SK-N-SH (cell line): ENCODE measurements around the gene TRIP4. TPM values are rescaled to one million over a fixed set of nuclear protein-coding genes. Genes with fewer than 3 reads are reported as not detected.

Experiments used
- CTCF ChIA-PET: fragments of 300-600, 350-600 bp; formaldehyde crosslinking; extraction: SDS; loops from one replicate; lab custom pipeline; 2021; lab: Yijun Ruan, JAX
- POLR2A ChIA-PET: fragments of 350-600 bp; sonication (Branson Sonifier 250); formaldehyde crosslinking; extraction: SDS; loops from one replicate; lab custom pipeline; 2020; ENCODE audit warnings: antibody characterized with exemption, inconsistent platforms; lab: Yijun Ruan, JAX
- DNase-seq: peaks from one replicate; pipeline ENCODE4 v3.0.0; 2012
- H2AFZ ChIP-seq: fragments of 200-600 bp; sonication (generic); 2 replicates; pipeline ENCODE4 v1.8.1; 2016; ENCODE audit warnings: antibody characterized with exemption, mild to moderate bottlenecking, low read depth
- H3F3A ChIP-seq: fragments of 200-600 bp; sonication (generic); replicated peaks from 2 replicates; pipeline ENCODE3; 2016; ENCODE audit warnings: antibody characterized with exemption, mild to moderate bottlenecking; ENCODE audit not compliant: insufficient read depth
- H3K27ac ChIP-seq, 2 experiments: fragments of 200-500 bp in 1 of 2; fragments of 200-600 bp in 1 of 2; sonication (Bioruptor generic) in 1 of 2; sonication (generic), shearing (Covaris generic) in 1 of 2; 2 replicates each; pipeline versions ENCODE4 v1.5.1 to v1.6.1; 2014 to 2016; ENCODE audit warnings: low read depth in 2 of 2, inconsistent platforms in 1 of 2, low read length in 1 of 2, mild to moderate bottlenecking in 1 of 2, mixed read lengths in 1 of 2
- H3K27me3 ChIP-seq: fragments of 200-600 bp; sonication (generic), shearing (Covaris generic); 2 replicates; pipeline ENCODE4 v1.6.1; 2016; ENCODE audit warnings: mixed run types; ENCODE audit not compliant: insufficient read depth
- H3K36me3 ChIP-seq, 2 experiments: fragments of 200-500 bp in 1 of 2; fragments of 200-600 bp in 1 of 2; sonication (Bioruptor generic) in 1 of 2; sonication (generic) in 1 of 2; replicated peaks in 1 of 2; 2 replicates each; pipeline versions ENCODE3 to v1.5.1; 2014 to 2016; ENCODE audit warnings: low read length in 1 of 2, mild to moderate bottlenecking in 1 of 2; ENCODE audit not compliant: insufficient read depth in 2 of 2, control insufficient read depth in 1 of 2
- H3K4me1 ChIP-seq, 2 experiments: fragments of 200-500 bp in 1 of 2; fragments of 200-600 bp in 1 of 2; sonication (Bioruptor generic) in 1 of 2; sonication (generic), shearing (Covaris generic) in 1 of 2; 2 replicates each; pipeline versions ENCODE4 v1.5.1 to v1.6.1; 2014 to 2016; ENCODE audit warnings: low read depth in 1 of 2, low read length in 1 of 2, mixed run types in 1 of 2; ENCODE audit not compliant: insufficient read depth in 2 of 2, control insufficient read depth in 1 of 2
- H3K4me2 ChIP-seq: fragments of 200-600 bp; sonication (generic), shearing (Covaris generic); 2 replicates; pipeline ENCODE4 v1.6.1; 2017; ENCODE audit warnings: mixed run types
- H3K4me3 ChIP-seq, 2 experiments: fragments of 200-500 bp in 1 of 2; fragments of 200-600 bp in 1 of 2; sonication (Bioruptor generic) in 1 of 2; sonication (generic), shearing (Covaris generic) in 1 of 2; 2 replicates each; pipeline versions ENCODE4 v1.5.1 to v1.8.1; 2014 to 2016; ENCODE audit warnings: low read depth in 2 of 2, inconsistent platforms in 1 of 2, low read length in 1 of 2, mild to moderate bottlenecking in 1 of 2, mixed read lengths in 1 of 2, moderate library complexity in 1 of 2
- H3K79me2 ChIP-seq: fragments of 200-600 bp; sonication (generic); 2 replicates; pipeline ENCODE4 v1.8.1; 2017; ENCODE audit warnings: mild to moderate bottlenecking; ENCODE audit not compliant: insufficient read depth
- H3K9ac ChIP-seq: fragments of 200-600 bp; sonication (generic); 2 replicates; pipeline ENCODE4 v1.6.1; 2017; ENCODE audit warnings: mixed run types
- H3K9me2 ChIP-seq: fragments of 200-600 bp; sonication (generic); 2 replicates; pipeline ENCODE4 v1.6.1; 2017; ENCODE audit warnings: mixed run types
- H3K9me3 ChIP-seq: fragments of 200-600 bp; sonication (generic); 2 replicates; pipeline ENCODE4 v1.6.1; 2017; ENCODE audit warnings: mixed run types, mild to moderate bottlenecking, moderate library complexity
- H4K20me1 ChIP-seq: fragments of 200-600 bp; sonication (generic); 2 replicates; pipeline ENCODE4 v1.6.1; 2017; ENCODE audit warnings: mild to moderate bottlenecking, mixed run types; ENCODE audit not compliant: insufficient read depth
- ELF1 ChIP-seq: IDR thresholded peaks from 2 replicates; pipeline ENCODE4 v1.4.0; 2012
- EZH2phosphoT487 ChIP-seq: fragments of 200-600 bp; sonication (generic); IDR thresholded peaks from 2 replicates; pipeline ENCODE4 v1.6.1; 2017; ENCODE audit warnings: low read depth, mixed run types, mild to moderate bottlenecking, antibody characterized with exemption, moderate library complexity, borderline replicate concordance
- FOXM1 ChIP-seq: IDR thresholded peaks from 2 replicates; pipeline ENCODE4 v1.4.0; 2012; ENCODE audit warnings: low read depth, mild to moderate bottlenecking
- MAX ChIP-seq: IDR thresholded peaks from 2 replicates; pipeline ENCODE4 v1.4.0; 2012; ENCODE audit warnings: low read depth
- MXI1 ChIP-seq: IDR thresholded peaks from 2 replicates; pipeline ENCODE4 v1.6.1; 2012; ENCODE audit warnings: mild to moderate bottlenecking, low read depth, low read length, improper control_type of control experiment
- NFIC ChIP-seq: IDR thresholded peaks from 2 replicates; pipeline ENCODE4 v1.4.0; 2012; ENCODE audit warnings: borderline replicate concordance
- PBX3 ChIP-seq: IDR thresholded peaks from 2 replicates; pipeline ENCODE4; 2012
- RCOR1 ChIP-seq: fragments of 150-350 bp; IDR thresholded peaks from 2 replicates; pipeline ENCODE4 v1.6.1; 2017; ENCODE audit warnings: antibody characterized with exemption, low read length
- RXRA ChIP-seq: IDR thresholded peaks from 2 replicates; pipeline ENCODE4 v1.4.0; 2012; ENCODE audit warnings: low read depth, mild to moderate bottlenecking, borderline replicate concordance
- TAF1 ChIP-seq: IDR thresholded peaks from 2 replicates; pipeline ENCODE4 v1.6.1; 2012; ENCODE audit warnings: low read depth, mild to moderate bottlenecking, low read length, moderate library complexity, borderline replicate concordance
- TEAD4 ChIP-seq: IDR thresholded peaks from 2 replicates; pipeline ENCODE4 v1.4.0; 2012; ENCODE audit warnings: mild to moderate bottlenecking, borderline replicate concordance; ENCODE audit not compliant: insufficient read depth
- YY1 ChIP-seq: IDR thresholded peaks from 2 replicates; pipeline ENCODE4 v1.4.0; 2012; ENCODE audit warnings: low read depth, mild to moderate bottlenecking
- polyA plus RNA-seq, 3 experiments: library from polyadenylated mRNA; depleted of rRNA; stranded (reverse); fragments of >200 nt; gene quantifications; 2 replicates each; pipeline ENCODE4 v1.2.3, GENCODE V29; 2012
- TF ChIP-seq, protein P1 (sequence below): IDR thresholded peaks from 2 replicates; pipeline ENCODE4 v1.4.0; 2012; ENCODE audit warnings: low read depth, borderline replicate concordance
- TF ChIP-seq, protein P2 (sequence below): fragments of 200-600 bp; sonication (generic); IDR thresholded peaks from 2 replicates; pipeline ENCODE4 v1.6.1; 2017; ENCODE audit warnings: antibody characterized with exemption, mild to moderate bottlenecking, moderate library complexity
- TF ChIP-seq, protein P3 (sequence below): IDR thresholded peaks from 2 replicates; pipeline ENCODE4 v1.4.0; 2012; ENCODE audit warnings: low read depth, borderline replicate concordance

TRIP4 gene
- polyA plus RNA-seq, 1 of the 3 experiments (the other 2 are of a cell fraction) = 14.5 TPM

GRCh38 chr15:64483749-64484148 lies 96.1 kb downstream of the TRIP4 start:
- Histone ChIP-seq H3K9me2 (no peaks in the 10 kb centered on the region), H3K36me3 (peaks cover 0 to 21% of the 10 kb centered on the region in 2 experiments), H3K9ac (no peak overlapping the region), H3K79me2 (peaks cover 92% of the 10 kb centered on the region), H3F3A (peaks cover 4% of the 10 kb centered on the region), H3K27me3 (no peaks in the 10 kb centered on the region), H3K9me3 (no peaks in the 10 kb centered on the region), H4K20me1 (peaks cover 8% of the 10 kb centered on the region), H3K4me1 (no peaks in the 10 kb centered on the region; a peak in 1 of 4 replicates), H3K27ac (no peak overlapping the region), H3K4me2 (no peak overlapping the region), H3K4me3 (no peak overlapping the region), H2AFZ (no peak overlapping the region)
- ChIA-PET POLR2A (interaction anchor here (0.7 kb wide), 1 partner anchor 215 kb away, joined by 4 read pairs; no protein-coding TSS in a partner anchor), CTCF (no interaction called here)
- TF ChIP-seq, protein P1, sequence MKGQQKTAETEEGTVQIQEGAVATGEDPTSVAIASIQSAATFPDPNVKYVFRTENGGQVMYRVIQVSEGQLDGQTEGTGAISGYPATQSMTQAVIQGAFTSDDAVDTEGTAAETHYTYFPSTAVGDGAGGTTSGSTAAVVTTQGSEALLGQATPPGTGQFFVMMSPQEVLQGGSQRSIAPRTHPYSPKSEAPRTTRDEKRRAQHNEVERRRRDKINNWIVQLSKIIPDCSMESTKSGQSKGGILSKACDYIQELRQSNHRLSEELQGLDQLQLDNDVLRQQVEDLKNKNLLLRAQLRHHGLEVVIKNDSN = no peak
- no peak for TF ChIP-seq EZH2phosphoT487
- TF ChIP-seq TEAD4 = no peak
- no peak for TF ChIP-seq MXI1
- TF ChIP-seq, protein P2, sequence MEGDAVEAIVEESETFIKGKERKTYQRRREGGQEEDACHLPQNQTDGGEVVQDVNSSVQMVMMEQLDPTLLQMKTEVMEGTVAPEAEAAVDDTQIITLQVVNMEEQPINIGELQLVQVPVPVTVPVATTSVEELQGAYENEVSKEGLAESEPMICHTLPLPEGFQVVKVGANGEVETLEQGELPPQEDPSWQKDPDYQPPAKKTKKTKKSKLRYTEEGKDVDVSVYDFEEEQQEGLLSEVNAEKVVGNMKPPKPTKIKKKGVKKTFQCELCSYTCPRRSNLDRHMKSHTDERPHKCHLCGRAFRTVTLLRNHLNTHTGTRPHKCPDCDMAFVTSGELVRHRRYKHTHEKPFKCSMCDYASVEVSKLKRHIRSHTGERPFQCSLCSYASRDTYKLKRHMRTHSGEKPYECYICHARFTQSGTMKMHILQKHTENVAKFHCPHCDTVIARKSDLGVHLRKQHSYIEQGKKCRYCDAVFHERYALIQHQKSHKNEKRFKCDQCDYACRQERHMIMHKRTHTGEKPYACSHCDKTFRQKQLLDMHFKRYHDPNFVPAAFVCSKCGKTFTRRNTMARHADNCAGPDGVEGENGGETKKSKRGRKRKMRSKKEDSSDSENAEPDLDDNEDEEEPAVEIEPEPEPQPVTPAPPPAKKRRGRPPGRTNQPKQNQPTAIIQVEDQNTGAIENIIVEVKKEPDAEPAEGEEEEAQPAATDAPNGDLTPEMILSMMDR = no peak
- TF ChIP-seq ELF1 = no peak
- no peak for TF ChIP-seq FOXM1
- TF ChIP-seq NFIC = no peak
- TF ChIP-seq RCOR1 = no peak
- no peak for TF ChIP-seq RXRA
- TF ChIP-seq, protein P3, sequence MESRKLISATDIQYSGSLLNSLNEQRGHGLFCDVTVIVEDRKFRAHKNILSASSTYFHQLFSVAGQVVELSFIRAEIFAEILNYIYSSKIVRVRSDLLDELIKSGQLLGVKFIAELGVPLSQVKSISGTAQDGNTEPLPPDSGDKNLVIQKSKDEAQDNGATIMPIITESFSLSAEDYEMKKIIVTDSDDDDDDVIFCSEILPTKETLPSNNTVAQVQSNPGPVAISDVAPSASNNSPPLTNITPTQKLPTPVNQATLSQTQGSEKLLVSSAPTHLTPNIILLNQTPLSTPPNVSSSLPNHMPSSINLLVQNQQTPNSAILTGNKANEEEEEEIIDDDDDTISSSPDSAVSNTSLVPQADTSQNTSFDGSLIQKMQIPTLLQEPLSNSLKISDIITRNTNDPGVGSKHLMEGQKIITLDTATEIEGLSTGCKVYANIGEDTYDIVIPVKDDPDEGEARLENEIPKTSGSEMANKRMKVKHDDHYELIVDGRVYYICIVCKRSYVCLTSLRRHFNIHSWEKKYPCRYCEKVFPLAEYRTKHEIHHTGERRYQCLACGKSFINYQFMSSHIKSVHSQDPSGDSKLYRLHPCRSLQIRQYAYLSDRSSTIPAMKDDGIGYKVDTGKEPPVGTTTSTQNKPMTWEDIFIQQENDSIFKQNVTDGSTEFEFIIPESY = no peak
- TF ChIP-seq YY1 = no peak
- TF ChIP-seq MAX = no peak
- TF ChIP-seq PBX3 = no peak
- TF ChIP-seq TAF1 = no peak
- DNase-seq = no peak
